ENCODE measurements around the gene CTNS. TPM values are rescaled to one million over a fixed set of nuclear protein-coding genes. Genes with fewer than 3 reads are reported as not detected.

CTNS gene
- total and polyA plus RNA-seq, 2 of the 13 experiments (the other 11 are each of a cell fraction or from before 2014, with no cell fraction given), result 9.5 to 13.7 TPM

GRCh38 chr17:3641717-3642486, 5.3 kb downstream of the CTNS start (continued):
- TF ChIP-seq, protein P1, sequence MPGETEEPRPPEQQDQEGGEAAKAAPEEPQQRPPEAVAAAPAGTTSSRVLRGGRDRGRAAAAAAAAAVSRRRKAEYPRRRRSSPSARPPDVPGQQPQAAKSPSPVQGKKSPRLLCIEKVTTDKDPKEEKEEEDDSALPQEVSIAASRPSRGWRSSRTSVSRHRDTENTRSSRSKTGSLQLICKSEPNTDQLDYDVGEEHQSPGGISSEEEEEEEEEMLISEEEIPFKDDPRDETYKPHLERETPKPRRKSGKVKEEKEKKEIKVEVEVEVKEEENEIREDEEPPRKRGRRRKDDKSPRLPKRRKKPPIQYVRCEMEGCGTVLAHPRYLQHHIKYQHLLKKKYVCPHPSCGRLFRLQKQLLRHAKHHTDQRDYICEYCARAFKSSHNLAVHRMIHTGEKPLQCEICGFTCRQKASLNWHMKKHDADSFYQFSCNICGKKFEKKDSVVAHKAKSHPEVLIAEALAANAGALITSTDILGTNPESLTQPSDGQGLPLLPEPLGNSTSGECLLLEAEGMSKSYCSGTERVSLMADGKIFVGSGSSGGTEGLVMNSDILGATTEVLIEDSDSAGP (CRISPR knock-in tag; IDR thresholded peaks at IDR 0.05; ENCODE audit: borderline replicate concordance), result peak; percentile 37; the same call in 1 of the 2 replicates
- TF ChIP-seq DZIP1 (CRISPR knock-in tag; IDR thresholded peaks at IDR 0.05), result no peak
- no peak for TF ChIP-seq NFE2L1 (CRISPR knock-in tag; IDR thresholded peaks at IDR 0.05; ENCODE audit: borderline replicate concordance)
- TF ChIP-seq TCF7L2 (IDR thresholded peaks at IDR 0.05; ENCODE audit: low read depth, low read length), result no peak
- no peak for TF ChIP-seq ZNF556 (CRISPR knock-in tag; IDR thresholded peaks at IDR 0.05; ENCODE audit: borderline replicate concordance)
- no peak for TF ChIP-seq THAP8 (CRISPR knock-in tag; IDR thresholded peaks at IDR 0.05; ENCODE audit: borderline replicate concordance)
- TF ChIP-seq ZNF350 (CRISPR knock-in tag; IDR thresholded peaks at IDR 0.05; ENCODE audit: borderline replicate concordance, low read depth), result 0 out of 2 replicates have a peak, but pooled peaks have one; percentile 23
- TF ChIP-seq HDAC2 (CRISPR knock-in tag; IDR thresholded peaks at IDR 0.05), result peak; percentile 32; the same call in 1 of the 2 replicates
- no peak for TF ChIP-seq HMGXB3 (CRISPR knock-in tag; IDR thresholded peaks at IDR 0.05; ENCODE audit: borderline replicate concordance)
- TF ChIP-seq, protein P2, sequence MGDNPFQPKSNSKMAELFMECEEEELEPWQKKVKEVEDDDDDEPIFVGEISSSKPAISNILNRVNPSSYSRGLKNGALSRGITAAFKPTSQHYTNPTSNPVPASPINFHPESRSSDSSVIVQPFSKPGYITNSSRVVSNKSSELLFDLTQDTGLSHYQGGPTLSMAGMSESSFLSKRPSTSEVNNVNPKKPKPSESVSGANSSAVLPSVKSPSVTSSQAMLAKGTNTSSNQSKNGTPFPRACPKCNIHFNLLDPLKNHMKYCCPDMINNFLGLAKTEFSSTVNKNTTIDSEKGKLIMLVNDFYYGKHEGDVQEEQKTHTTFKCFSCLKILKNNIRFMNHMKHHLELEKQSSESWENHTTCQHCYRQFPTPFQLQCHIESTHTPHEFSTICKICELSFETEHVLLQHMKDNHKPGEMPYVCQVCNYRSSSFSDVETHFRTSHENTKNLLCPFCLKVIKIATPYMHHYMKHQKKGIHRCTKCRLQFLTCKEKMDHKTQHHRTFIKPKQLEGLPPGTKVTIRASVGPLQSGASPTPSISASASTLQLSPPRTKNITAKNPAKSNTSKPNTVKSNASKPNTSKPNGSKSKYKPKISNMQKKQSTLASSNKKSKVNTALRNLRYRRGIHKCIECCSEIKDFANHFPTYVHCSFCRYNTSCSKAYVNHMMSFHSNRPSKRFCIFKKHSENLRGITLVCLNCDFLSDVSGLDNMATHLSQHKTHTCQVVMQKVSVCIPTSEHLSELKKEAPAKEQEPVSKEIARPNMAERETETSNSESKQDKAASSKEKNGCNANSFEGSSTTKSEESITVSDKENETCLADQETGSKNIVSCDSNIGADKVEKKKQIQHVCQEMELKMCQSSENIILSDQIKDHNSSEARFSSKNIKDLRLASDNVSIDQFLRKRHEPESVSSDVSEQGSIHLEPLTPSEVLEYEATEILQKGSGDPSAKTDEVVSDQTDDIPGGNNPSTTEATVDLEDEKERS (CRISPR knock-in tag; IDR thresholded peaks at IDR 0.05), result 0 out of 2 replicates have a peak, but pooled peaks have one; percentile 34
- TF ChIP-seq RFXAP (CRISPR knock-in tag; IDR thresholded peaks at IDR 0.05; ENCODE audit: borderline replicate concordance), result no peak
- TF ChIP-seq ZNF570 (CRISPR knock-in tag; IDR thresholded peaks at IDR 0.05; ENCODE audit: borderline replicate concordance), result no peak
- no peak for TF ChIP-seq LCORL (IDR thresholded peaks at IDR 0.05)
- peak; percentile 70; the same call in 1 of the 2 replicates for TF ChIP-seq LCORL (CRISPR knock-in tag; IDR thresholded peaks at IDR 0.05)

Measured in HepG2 (cell line).